GM19025 (cell line): ENCODE data around the gene RPAP3.
A peak's percentile ranks its signal among the peaks of the same experiment; 100 is the strongest.

ENCODE experiments used
- ATAC-seq: cut with Tn5 transposase; IDR thresholded peaks from one replicate; pipeline ENCODE4 v1.9.1; 2021; ENCODE audit warnings: mild to moderate bottlenecking, low read depth, moderate library complexity; ENCODE audit not compliant: unreplicated experiment

RPAP3 gene

DNA sequence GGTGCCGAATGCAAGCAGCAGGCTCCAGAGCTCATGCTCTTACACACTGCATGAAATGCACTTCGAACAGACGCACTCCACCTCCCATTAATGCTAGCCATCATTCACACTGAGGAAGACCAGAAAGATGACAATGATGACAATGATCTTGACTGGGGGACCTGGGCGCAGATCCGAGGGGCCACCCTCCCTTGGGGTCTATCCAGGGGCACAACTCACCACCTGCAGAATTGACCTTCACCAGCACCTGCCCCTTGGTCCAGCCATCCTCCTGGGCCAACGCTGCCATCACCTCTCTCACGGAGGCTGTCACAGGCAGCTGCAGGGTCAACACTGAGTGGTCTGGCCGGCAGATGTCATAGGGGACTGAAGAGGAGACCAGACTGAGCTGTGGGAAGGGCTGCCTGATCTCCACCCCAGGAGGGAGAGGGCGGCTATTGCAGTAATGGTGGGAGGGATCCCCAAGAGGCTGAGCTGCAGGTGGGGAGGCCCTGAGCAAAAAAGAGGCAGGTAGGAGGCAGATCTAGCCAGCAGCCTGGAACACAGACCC is 37.6 kb upstream of the RPAP3 start:
- no peak for ATAC-seq

DNA sequence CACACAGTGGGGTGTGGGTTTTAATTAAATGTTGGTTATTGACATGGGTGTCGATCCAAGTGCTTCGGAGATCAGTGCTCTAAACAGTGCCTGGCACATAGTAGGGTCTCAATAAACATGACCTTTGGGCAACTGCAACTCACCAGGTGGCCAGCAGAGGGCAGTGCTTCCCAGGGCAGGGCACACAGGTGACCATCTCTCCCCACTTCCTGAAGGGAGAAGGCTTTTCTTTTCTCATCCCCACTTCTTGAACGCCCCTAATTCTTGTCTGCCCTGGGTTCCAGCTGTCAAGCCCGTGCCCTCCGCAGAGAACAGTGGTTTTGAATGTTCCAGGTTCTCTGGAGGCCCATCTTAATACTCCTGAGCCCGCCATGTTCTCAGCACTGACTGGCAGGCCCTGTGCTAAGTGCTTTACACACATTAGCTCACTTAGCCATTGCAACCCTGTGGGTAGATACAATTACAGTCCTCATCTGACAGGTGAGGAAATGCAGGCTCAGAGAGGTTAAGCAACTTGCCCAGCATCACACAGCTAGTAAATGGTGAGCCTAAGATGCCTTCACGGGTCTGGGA is 36.5 kb upstream of the RPAP3 start:
- no peak for ATAC-seq

- no peak for ATAC-seq
These were observed 35.5 kb upstream of the RPAP3 start for GRCh38 chr12:47741340-47741703.

DNA sequence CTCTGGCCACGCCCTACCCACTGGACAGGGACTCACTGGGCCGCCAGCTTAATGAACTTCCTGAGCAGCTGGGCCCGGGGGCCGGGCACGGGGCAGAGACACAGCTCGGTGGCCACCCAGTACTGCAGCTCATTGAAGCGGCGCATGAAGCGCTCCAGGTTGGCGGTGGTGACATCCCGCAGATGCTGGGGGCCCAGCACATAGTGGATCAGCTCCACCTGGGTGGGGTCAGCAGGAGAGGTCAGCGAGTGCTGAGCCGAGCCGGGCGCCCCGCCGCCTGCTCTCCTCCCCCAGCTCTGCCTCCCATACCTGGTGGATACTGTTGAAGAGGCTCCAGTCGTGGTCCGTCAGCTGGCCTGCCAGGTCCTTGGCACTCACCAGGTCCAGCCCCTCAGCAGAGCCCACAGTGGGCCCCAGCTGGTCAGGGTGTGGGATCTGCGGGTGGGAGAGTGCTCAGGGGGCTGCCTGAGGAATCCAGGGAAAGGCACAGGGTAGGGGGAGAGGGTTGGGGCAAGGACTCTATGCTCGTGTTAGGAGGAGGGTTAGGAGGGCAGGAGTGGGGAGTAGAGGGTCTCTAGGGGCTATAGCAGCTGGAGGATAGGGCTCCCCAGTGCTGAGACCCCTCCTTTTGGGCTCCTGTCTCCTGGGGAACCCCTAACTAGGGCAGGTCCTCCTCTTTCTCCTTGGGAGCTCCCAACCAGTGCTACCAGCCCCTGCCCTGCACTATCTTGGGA is 34.9 kb upstream of the RPAP3 start:
- peak; percentile 21 for ATAC-seq

DNA sequence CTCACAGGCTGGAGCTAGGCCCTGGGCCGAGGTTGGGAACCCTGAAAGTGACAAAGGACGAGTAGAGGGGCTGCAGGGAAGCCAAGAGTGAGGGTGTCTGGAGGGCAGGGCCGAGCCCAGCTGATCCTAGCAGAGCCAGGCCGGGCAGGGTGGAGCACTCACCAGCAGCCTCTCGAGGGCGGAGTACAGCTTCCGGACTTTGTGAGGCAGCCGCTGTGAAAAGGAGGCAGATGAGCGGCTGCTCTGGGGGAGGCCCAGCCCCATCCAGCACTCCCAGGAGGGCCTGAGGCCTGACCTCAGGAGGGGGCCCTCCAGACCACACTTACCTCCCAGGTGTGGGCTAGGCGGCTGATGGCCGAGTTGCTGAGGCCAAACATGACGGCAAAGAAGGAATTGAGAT is 34.1 kb upstream of the RPAP3 start:
- ATAC-seq = peak; percentile 58

GRCh38 chr12:47739297-47739696 is 33.5 kb upstream of the RPAP3 start:
- no peak for ATAC-seq

DNA sequence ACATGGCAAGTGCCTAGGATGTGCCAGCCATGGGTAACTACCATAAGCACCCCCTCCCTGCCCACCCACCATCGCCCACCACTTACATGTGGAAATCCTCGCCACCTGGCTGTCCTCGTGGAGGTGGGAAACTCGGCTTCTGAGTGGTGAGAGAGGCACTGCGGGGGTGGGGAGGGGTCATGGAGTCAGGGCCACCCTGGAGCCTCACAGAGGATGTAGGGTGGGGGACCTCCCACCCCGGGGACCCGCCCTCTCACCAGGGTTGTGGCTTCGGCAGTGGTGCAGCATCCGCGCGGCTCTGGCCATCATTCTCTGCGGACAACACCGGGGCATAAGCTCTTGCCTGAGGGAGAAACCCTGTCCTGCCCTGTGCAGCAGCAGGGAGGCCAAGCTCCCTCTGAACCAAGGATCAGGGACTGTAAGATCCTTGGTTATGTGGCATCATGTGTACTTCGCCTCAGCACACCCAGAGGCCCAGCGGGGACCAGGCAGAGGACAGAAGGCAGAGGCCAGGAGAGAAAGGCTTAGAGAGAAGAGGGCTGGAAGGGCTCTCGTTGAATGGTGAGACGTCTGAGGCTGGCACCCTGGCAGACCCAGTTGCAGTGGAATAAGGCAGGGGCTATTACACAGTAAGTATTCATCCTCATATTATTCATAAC is 32.2 kb upstream of the RPAP3 start:
- ATAC-seq = no peak

- no peak for ATAC-seq
These were observed 31.2 kb upstream of the RPAP3 start for GRCh38 chr12:47736877-47737676.

GRCh38 chr12:47736216-47736615 is 30.4 kb upstream of the RPAP3 start:
- ATAC-seq = no peak

- no peak for ATAC-seq
These were observed 29.8 kb upstream of the RPAP3 start for GRCh38 chr12:47735649-47736048.

- no peak for ATAC-seq
These were observed 29.1 kb upstream of the RPAP3 start for GRCh38 chr12:47734725-47735480.

DNA sequence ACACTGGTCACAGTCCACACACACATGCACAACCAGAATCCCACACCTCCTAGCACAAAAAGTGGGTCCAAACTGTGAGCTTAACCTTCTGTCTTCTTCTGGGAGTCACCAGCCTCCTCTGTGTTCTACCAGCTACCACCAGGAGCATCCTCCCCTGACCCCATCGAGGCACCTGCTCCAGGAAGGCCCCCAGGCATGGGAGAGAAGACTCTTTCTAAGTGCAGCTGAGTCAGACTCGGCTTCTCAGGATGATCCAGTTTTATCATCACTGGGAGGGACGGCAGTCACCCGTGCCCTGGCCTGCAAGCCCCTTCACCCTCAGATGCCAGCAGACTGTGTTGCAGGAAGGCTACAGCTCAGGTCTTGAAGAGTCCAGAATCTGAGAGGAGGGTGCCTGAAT is 27.3 kb upstream of the RPAP3 start:
- no peak for ATAC-seq

DNA sequence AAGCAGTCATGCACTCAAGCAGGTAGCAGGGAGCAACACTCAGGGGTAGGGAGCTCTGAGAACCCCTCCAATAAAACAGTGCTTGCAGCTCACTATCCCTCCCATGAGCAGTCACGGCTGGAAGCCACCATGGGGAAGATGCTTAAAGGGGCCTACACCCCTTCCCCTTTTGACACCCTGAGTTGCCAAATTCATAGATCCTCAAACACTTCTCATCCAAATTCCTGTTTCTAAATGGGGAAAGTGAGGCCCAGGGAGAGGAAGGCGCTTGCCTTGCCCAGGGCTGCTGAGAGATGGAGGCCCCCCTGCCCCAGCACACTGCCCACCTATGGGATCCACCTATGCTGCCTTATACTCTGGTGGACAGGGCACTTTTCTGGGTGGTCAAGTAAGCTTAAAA is 26.7 kb upstream of the RPAP3 start:
- ATAC-seq = no peak

GRCh38 chr12:47731723-47732122 is 25.9 kb upstream of the RPAP3 start:
- ATAC-seq = no peak

GRCh38 chr12:47730341-47730744 is 24.5 kb upstream of the RPAP3 start:
- ATAC-seq = no peak

- no peak for ATAC-seq
These were observed 23.4 kb upstream of the RPAP3 start for GRCh38 chr12:47729233-47729632.

GRCh38 chr12:47725893-47726292 is 20.1 kb upstream of the RPAP3 start:
- ATAC-seq = peak; percentile 79

- no peak for ATAC-seq
These were observed 19.4 kb upstream of the RPAP3 start, which contains the start of gene ENDOU for GRCh38 chr12:47725091-47725772. Gene ENDOU (minus strand): TSS chr12:47725490. CDS start chr12:47725413, 77 bp downstream.

- no peak for ATAC-seq
These were observed 17.3 kb upstream of the RPAP3 start for GRCh38 chr12:47722941-47723631.
